ENCODE measurements around the gene R3HDM2.
A peak's percentile ranks its signal among the peaks of the same experiment; 100 is the strongest.

The R3HDM2 gene

GRCh38 chr12:57235728-57236131, 195.1 kb downstream of the R3HDM2 start:
- Histone ChIP-seq H3K4me1 (ENCODE audit: insufficient read depth, low read length) (peaks cover 23% of the 10 kb centered on the region), H2AFZ (ENCODE audit: low read depth, low read length) (no peak overlapping the region), H3K9me3 (ENCODE audit: low read length) (no peaks in the 10 kb centered on the region), H3K4me3 (ENCODE audit: low read length) (no peak overlapping the region), H3K27me3 (ENCODE audit: insufficient read depth, low read length) (no peaks in the 10 kb centered on the region), H3K36me3 (ENCODE audit: insufficient read depth, low read length) (peaks cover 36% of the 10 kb centered on the region)

- peaks cover 36% of the 10 kb centered on the region for H3K36me3 ChIP-seq (ENCODE audit: insufficient read depth, low read length)
- H3K9me3 ChIP-seq (ENCODE audit: low read length), result no peaks in the 10 kb centered on the region
- no peak overlapping the region for H2AFZ ChIP-seq (ENCODE audit: low read depth, low read length)
- peaks cover 25% of the 10 kb centered on the region for H3K4me1 ChIP-seq (ENCODE audit: insufficient read depth, low read length)
- H3K4me3 ChIP-seq (ENCODE audit: low read length), result no peak overlapping the region
- H3K27me3 ChIP-seq (ENCODE audit: insufficient read depth, low read length), result no peaks in the 10 kb centered on the region
These were observed 195.7 kb downstream of the R3HDM2 start for GRCh38 chr12:57235017-57235727.

GRCh38 chr12:57234571-57235016, 196.2 kb downstream of the R3HDM2 start:
- Histone ChIP-seq H3K27me3 (ENCODE audit: insufficient read depth, low read length) (no peaks in the 10 kb centered on the region), H3K4me3 (ENCODE audit: low read length) (no peak overlapping the region), H3K9me3 (ENCODE audit: low read length) (no peaks in the 10 kb centered on the region), H3K36me3 (ENCODE audit: insufficient read depth, low read length) (peaks cover 36% of the 10 kb centered on the region), H3K4me1 (ENCODE audit: insufficient read depth, low read length) (peaks cover 23% of the 10 kb centered on the region), H2AFZ (ENCODE audit: low read depth, low read length) (no peak overlapping the region)

GRCh38 chr12:57234233-57234570, 196.6 kb downstream of the R3HDM2 start:
- H3K36me3 ChIP-seq (ENCODE audit: insufficient read depth, low read length), result peaks cover 36% of the 10 kb centered on the region
- H3K27me3 ChIP-seq (ENCODE audit: insufficient read depth, low read length), result no peaks in the 10 kb centered on the region
- no peak overlapping the region for H3K4me3 ChIP-seq (ENCODE audit: low read length)
- H3K9me3 ChIP-seq (ENCODE audit: low read length), result no peaks in the 10 kb centered on the region
- peaks cover 19% of the 10 kb centered on the region for H3K4me1 ChIP-seq (ENCODE audit: insufficient read depth, low read length)
- H2AFZ ChIP-seq (ENCODE audit: low read depth, low read length), result no peak overlapping the region

GRCh38 chr12:57233357-57234232, 197.2 kb downstream of the R3HDM2 start:
- Histone ChIP-seq H2AFZ (ENCODE audit: low read depth, low read length) (no peak overlapping the region), H3K4me1 (ENCODE audit: insufficient read depth, low read length) (peaks cover 23% of the 10 kb centered on the region), H3K4me3 (ENCODE audit: low read length) (no peak overlapping the region), H3K27me3 (ENCODE audit: insufficient read depth, low read length) (peaks cover 6% of the 10 kb centered on the region), H3K9me3 (ENCODE audit: low read length) (no peaks in the 10 kb centered on the region), H3K36me3 (ENCODE audit: insufficient read depth, low read length) (peaks cover 36% of the 10 kb centered on the region)

- Histone ChIP-seq H3K4me1 (ENCODE audit: insufficient read depth, low read length) (peaks cover 22% of the 10 kb centered on the region), H3K27me3 (ENCODE audit: insufficient read depth, low read length) (peaks cover 12% of the 10 kb centered on the region)
These were observed 198.6 kb downstream of the R3HDM2 start for GRCh38 chr12:57232156-57232756.

GRCh38 chr12:57231276-57232021, 199.4 kb downstream of the R3HDM2 start:
- Histone ChIP-seq H3K4me3 (ENCODE audit: low read length) (peak overlapping the region; percentile 76), H3K4me1 (ENCODE audit: insufficient read depth, low read length) (peaks cover 29% of the 10 kb centered on the region), H3K27me3 (ENCODE audit: insufficient read depth, low read length) (peaks cover 18% of the 10 kb centered on the region)

More at GRCh38 chr12:57232156-57232756, 198.6 kb downstream of the R3HDM2 start:
- Histone ChIP-seq H3K36me3 (ENCODE audit: insufficient read depth, low read length) (peaks cover 36% of the 10 kb centered on the region), H2AFZ (ENCODE audit: low read depth, low read length) (no peak overlapping the region), H3K9me3 (ENCODE audit: low read length) (no peaks in the 10 kb centered on the region), H3K4me3 (ENCODE audit: low read length) (no peak overlapping the region)

GRCh38 chr12:57230381-57231155, 200.3 kb downstream of the R3HDM2 start:
- peaks cover 26% of the 10 kb centered on the region for H3K27me3 ChIP-seq (ENCODE audit: insufficient read depth, low read length)
- peak overlapping the region; percentile 76 for H3K4me3 ChIP-seq (ENCODE audit: low read length)
- peaks cover 36% of the 10 kb centered on the region for H3K36me3 ChIP-seq (ENCODE audit: insufficient read depth, low read length)
- H2AFZ ChIP-seq (ENCODE audit: low read depth, low read length), result no peak overlapping the region
- H3K9me3 ChIP-seq (ENCODE audit: low read length), result no peaks in the 10 kb centered on the region
- peaks cover 30% of the 10 kb centered on the region for H3K4me1 ChIP-seq (ENCODE audit: insufficient read depth, low read length)

More at GRCh38 chr12:57231276-57232021, 199.4 kb downstream of the R3HDM2 start:
- H2AFZ ChIP-seq (ENCODE audit: low read depth, low read length), result no peak overlapping the region
- H3K9me3 ChIP-seq (ENCODE audit: low read length), result no peaks in the 10 kb centered on the region
- H3K36me3 ChIP-seq (ENCODE audit: insufficient read depth, low read length), result peaks cover 36% of the 10 kb centered on the region

GRCh38 chr12:57229634-57230380, 201.0 kb downstream of the R3HDM2 start, which contains the start of gene SHMT2:
TSS of gene SHMT2 (plus strand) at chr12:57229711. CDS start at chr12:57229779, 68 bp downstream.
- Histone ChIP-seq H2AFZ (ENCODE audit: low read depth, low read length) (peak within 1 kb of the TSS; percentile 46), H3K9me3 (ENCODE audit: low read length) (no peaks in the 10 kb centered on the region), H3K4me3 (ENCODE audit: low read length) (peak within 1 kb of the TSS; percentile 76), H3K27me3 (ENCODE audit: insufficient read depth, low read length) (peaks cover 34% of the 10 kb centered on the region), H3K36me3 (ENCODE audit: insufficient read depth, low read length) (peaks cover 36% of the 10 kb centered on the region), H3K4me1 (ENCODE audit: insufficient read depth, low read length) (peaks cover 30% of the 10 kb centered on the region)

- H3K36me3 ChIP-seq (ENCODE audit: insufficient read depth, low read length), result peaks cover 30% of the 10 kb centered on the region
- no peaks in the 10 kb centered on the region for H3K9me3 ChIP-seq (ENCODE audit: low read length)
- H3K27me3 ChIP-seq (ENCODE audit: insufficient read depth, low read length), result peaks cover 40% of the 10 kb centered on the region
- peak overlapping the region; percentile 76 for H3K4me3 ChIP-seq (ENCODE audit: low read length)
- H2AFZ ChIP-seq (ENCODE audit: low read depth, low read length), result peak overlapping the region; percentile 46
- peaks cover 30% of the 10 kb centered on the region for H3K4me1 ChIP-seq (ENCODE audit: insufficient read depth, low read length)
These were observed 201.7 kb downstream of the R3HDM2 start for GRCh38 chr12:57229046-57229633.

All from neuron (in vitro differentiated cells).